NB4 (cell line): Measurements from ENCODE around the gene VEPH1.

Experiments used
- POLR2A ChIP-seq: IDR thresholded peaks from 2 replicates; pipeline ENCODE4 v1.6.1; 2011; ENCODE audit warnings: mild to moderate bottlenecking; ENCODE audit not compliant: insufficient read length; ENCODE audit errors: extremely low read depth
- TF ChIP-seq, protein P1 (sequence below): IDR thresholded peaks from one replicate; pipeline ENCODE4 v1.5.1; 2012; ENCODE audit warnings: low read depth, low read length

DNA sequence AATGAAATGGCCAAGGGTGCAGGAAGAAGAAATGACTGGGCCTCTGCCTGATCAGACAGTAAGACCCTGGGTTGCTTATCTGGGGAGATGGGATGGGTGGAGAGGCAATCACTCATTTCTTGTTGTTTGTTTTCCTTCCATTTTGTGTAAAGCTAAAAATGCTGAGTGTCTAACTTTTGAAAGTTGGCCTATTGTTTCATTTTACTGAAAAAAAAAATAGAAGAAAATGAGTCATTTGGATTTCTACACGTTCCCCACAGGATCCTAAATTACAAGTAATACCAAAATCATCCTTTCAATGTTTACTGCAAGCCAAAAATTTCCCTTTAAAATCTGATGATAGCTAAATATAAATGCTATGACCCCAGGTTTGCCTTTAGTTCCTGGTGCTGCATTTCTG is 36.0 kb downstream of the VEPH1 start:
- TF ChIP-seq POLR2A = no peak
- TF ChIP-seq, protein P1, sequence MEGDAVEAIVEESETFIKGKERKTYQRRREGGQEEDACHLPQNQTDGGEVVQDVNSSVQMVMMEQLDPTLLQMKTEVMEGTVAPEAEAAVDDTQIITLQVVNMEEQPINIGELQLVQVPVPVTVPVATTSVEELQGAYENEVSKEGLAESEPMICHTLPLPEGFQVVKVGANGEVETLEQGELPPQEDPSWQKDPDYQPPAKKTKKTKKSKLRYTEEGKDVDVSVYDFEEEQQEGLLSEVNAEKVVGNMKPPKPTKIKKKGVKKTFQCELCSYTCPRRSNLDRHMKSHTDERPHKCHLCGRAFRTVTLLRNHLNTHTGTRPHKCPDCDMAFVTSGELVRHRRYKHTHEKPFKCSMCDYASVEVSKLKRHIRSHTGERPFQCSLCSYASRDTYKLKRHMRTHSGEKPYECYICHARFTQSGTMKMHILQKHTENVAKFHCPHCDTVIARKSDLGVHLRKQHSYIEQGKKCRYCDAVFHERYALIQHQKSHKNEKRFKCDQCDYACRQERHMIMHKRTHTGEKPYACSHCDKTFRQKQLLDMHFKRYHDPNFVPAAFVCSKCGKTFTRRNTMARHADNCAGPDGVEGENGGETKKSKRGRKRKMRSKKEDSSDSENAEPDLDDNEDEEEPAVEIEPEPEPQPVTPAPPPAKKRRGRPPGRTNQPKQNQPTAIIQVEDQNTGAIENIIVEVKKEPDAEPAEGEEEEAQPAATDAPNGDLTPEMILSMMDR = no peak
